Measurements from ENCODE around the gene VSIG2.

Gene VSIG2

GRCh38 chr11:124748100-124748418 lies 4.0 kb downstream of the VSIG2 start:
- no peak for DNase-seq

- no peak for DNase-seq
Measured at GRCh38 chr11:124747406-124748099, 4.5 kb downstream of the VSIG2 start.

GRCh38 chr11:124746621-124747243 lies 5.3 kb downstream of the VSIG2 start:
- peak; percentile 44 for DNase-seq

- DNase-seq = no peak
Measured at GRCh38 chr11:124745835-124746620, 6.0 kb downstream of the VSIG2 start.

GRCh38 chr11:124745270-124745834 lies 6.7 kb downstream of the VSIG2 start:
- no peak for DNase-seq

GRCh38 chr11:124743050-124743449 lies 9.0 kb downstream of the VSIG2 start:
- no peak for DNase-seq

GRCh38 chr11:124742555-124742954 lies 9.5 kb downstream of the VSIG2 start:
- no peak for DNase-seq

GRCh38 chr11:124740277-124740882 lies 11.7 kb downstream of the VSIG2 start:
- DNase-seq = no peak

- peak; percentile 68 for DNase-seq
Measured at GRCh38 chr11:124739479-124740276, 12.4 kb downstream of the VSIG2 start, which contains the start of gene NRGN. Gene NRGN (plus strand): TSS chr11:124739942. CDS start chr11:124740085, 143 bp downstream.

- no peak for DNase-seq
Measured at GRCh38 chr11:124738713-124739478, 13.2 kb downstream of the VSIG2 start.

GRCh38 chr11:124737638-124738305 lies 14.3 kb downstream of the VSIG2 start:
- no peak for DNase-seq

GRCh38 chr11:124736736-124737135 lies 15.3 kb downstream of the VSIG2 start:
- no peak for DNase-seq

GRCh38 chr11:124732230-124732629 lies 19.8 kb downstream of the VSIG2 start:
- DNase-seq = no peak

GRCh38 chr11:124729571-124729970 lies 22.5 kb downstream of the VSIG2 start:
- no peak for DNase-seq

GRCh38 chr11:124728134-124728533 lies 23.9 kb downstream of the VSIG2 start:
- no peak for DNase-seq

- no peak for DNase-seq
Measured at GRCh38 chr11:124727474-124727873, 24.6 kb downstream of the VSIG2 start.

GRCh38 chr11:124725719-124726105 lies 26.3 kb downstream of the VSIG2 start:
- DNase-seq = no peak

- DNase-seq = no peak
Measured at GRCh38 chr11:124724979-124725718, 26.9 kb downstream of the VSIG2 start.

- DNase-seq = no peak
Measured at GRCh38 chr11:124722176-124722575, 29.9 kb downstream of the VSIG2 start.

GRCh38 chr11:124719534-124719933 lies 32.5 kb downstream of the VSIG2 start:
- no peak for DNase-seq

Data from activated gamma-delta T cell (primary cell).